SU-DHL-6 (cell line): Measurements from ENCODE around the gene ZKSCAN1.

ENCODE experiments used
- H2AFZ ChIP-seq: fragments of 200-600 bp; sonication (generic); 2 replicates; pipeline ENCODE4 v1.6.1; 2014; ENCODE audit warnings: low read depth, mild to moderate bottlenecking, moderate library complexity, mixed read lengths, antibody characterized with exemption, low read length; ENCODE audit not compliant: severe bottlenecking
- H3F3A ChIP-seq: fragments of 200-600 bp; shearing (Covaris generic); 2 replicates; pipeline ENCODE4 v1.6.0; 2016; ENCODE audit warnings: antibody characterized with exemption, mild to moderate bottlenecking; ENCODE audit not compliant: insufficient read depth
- H3K27ac ChIP-seq: fragments of 200-600 bp; sonication (generic); 2 replicates; pipeline ENCODE4 v1.5.1; 2016; ENCODE audit warnings: low read depth, mild to moderate bottlenecking, low read length, moderate library complexity, mixed read lengths
- H3K27me3 ChIP-seq: fragments of 200-600 bp; sonication (generic), shearing (Covaris generic); 2 replicates; pipeline ENCODE4 v1.6.0; 2014; ENCODE audit warnings: mild to moderate bottlenecking, low read length
- H3K36me3 ChIP-seq: fragments of 200-600 bp; sonication (generic); 2 replicates; pipeline ENCODE4 v1.6.1; 2014; ENCODE audit warnings: mild to moderate bottlenecking, low read length, mixed read lengths
- H3K4me2 ChIP-seq: fragments of 300-600, 200-600 bp; shearing (Covaris generic), sonication (generic); 2 replicates; pipeline ENCODE4 v1.6.0; 2014; ENCODE audit warnings: low read length, low read depth, mild to moderate bottlenecking; ENCODE audit not compliant: poor library complexity, severe bottlenecking
- H3K4me3 ChIP-seq: fragments of 200-600 bp; sonication (generic); 2 replicates; pipeline ENCODE4 v1.5.1; 2014; ENCODE audit warnings: antibody characterized with exemption, low read length, mild to moderate bottlenecking, mixed read lengths; ENCODE audit not compliant: insufficient read depth, poor library complexity, severe bottlenecking
- H3K79me2 ChIP-seq: fragments of 200-600 bp; sonication (generic); 2 replicates; pipeline ENCODE4 v1.6.1; 2014; ENCODE audit warnings: mild to moderate bottlenecking, low read length, moderate library complexity; ENCODE audit not compliant: insufficient read depth
- H3K9ac ChIP-seq: fragments of 200-600 bp; sonication (generic); 2 replicates; pipeline ENCODE4 v1.7.0; 2014; ENCODE audit warnings: mild to moderate bottlenecking, low read length
- H3K9me2 ChIP-seq: fragments of 200-600 bp; sonication (generic); replicated peaks from 2 replicates; pipeline ENCODE4 v1.6.1; 2014; ENCODE audit warnings: low read length; ENCODE audit not compliant: insufficient read depth
- H3K9me3 ChIP-seq: fragments of 200-600 bp; sonication (generic); 2 replicates; pipeline ENCODE4 v1.6.1; 2014; ENCODE audit warnings: low read length, mixed read lengths; ENCODE audit not compliant: insufficient read depth
- H4K20me1 ChIP-seq: fragments of 200-600 bp; sonication (generic); 2 replicates; pipeline ENCODE4 v1.6.1; 2014; ENCODE audit warnings: low read depth, mild to moderate bottlenecking, antibody characterized with exemption, low read length, moderate library complexity, mixed read lengths
- EZH2phosphoT487 ChIP-seq: fragments of 200-600 bp; sonication (generic), shearing (Covaris generic); conservative IDR thresholded peaks from 2 replicates; pipeline ENCODE4 v1.6.1; 2018; ENCODE audit warnings: mild to moderate bottlenecking, antibody characterized with exemption, low read length, moderate library complexity, mixed read lengths
- TF ChIP-seq, protein P1 (sequence below): fragments of 200-600 bp; sonication (generic); IDR thresholded peaks from one replicate; pipeline ENCODE4 v1.5.1; 2017; ENCODE audit warnings: antibody characterized with exemption, mild to moderate bottlenecking, low read length, moderate library complexity; ENCODE audit not compliant: insufficient read depth, poor library complexity, severe bottlenecking

The ZKSCAN1 gene

DNA sequence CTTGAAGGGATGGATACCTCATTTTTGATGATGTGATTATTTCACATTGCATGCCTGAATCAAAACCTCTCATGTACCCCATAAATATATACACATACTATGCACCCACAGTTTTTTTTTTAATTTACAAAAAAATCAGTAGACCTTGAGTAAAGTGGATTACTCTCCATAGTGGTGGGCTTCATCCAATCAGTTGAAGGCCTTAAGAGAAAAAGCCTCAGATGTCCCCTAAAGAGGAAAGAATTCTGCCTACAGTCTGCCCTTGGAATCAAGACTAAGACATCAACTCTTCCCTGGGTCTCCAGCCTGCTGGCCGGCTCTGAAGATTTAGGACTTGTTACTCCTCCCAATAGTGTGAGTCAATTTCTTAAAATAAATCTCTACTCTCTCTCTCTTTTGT is 40.7 kb upstream of the ZKSCAN1 start:
- H3K9me2 ChIP-seq = no peaks in the 10 kb centered on the region
- no peak overlapping the region for H3K4me2 ChIP-seq
- no peaks in the 10 kb centered on the region for H3K36me3 ChIP-seq
- no peaks in the 10 kb centered on the region for H3F3A ChIP-seq
- H3K79me2 ChIP-seq = no peaks in the 10 kb centered on the region
- TF ChIP-seq EZH2phosphoT487 = no peak
- TF ChIP-seq, protein P1, sequence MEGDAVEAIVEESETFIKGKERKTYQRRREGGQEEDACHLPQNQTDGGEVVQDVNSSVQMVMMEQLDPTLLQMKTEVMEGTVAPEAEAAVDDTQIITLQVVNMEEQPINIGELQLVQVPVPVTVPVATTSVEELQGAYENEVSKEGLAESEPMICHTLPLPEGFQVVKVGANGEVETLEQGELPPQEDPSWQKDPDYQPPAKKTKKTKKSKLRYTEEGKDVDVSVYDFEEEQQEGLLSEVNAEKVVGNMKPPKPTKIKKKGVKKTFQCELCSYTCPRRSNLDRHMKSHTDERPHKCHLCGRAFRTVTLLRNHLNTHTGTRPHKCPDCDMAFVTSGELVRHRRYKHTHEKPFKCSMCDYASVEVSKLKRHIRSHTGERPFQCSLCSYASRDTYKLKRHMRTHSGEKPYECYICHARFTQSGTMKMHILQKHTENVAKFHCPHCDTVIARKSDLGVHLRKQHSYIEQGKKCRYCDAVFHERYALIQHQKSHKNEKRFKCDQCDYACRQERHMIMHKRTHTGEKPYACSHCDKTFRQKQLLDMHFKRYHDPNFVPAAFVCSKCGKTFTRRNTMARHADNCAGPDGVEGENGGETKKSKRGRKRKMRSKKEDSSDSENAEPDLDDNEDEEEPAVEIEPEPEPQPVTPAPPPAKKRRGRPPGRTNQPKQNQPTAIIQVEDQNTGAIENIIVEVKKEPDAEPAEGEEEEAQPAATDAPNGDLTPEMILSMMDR = no peak
- no peak overlapping the region for H3K9ac ChIP-seq
- no peak overlapping the region for H3K4me3 ChIP-seq
- no peaks in the 10 kb centered on the region for H3K9me3 ChIP-seq
- no peaks in the 10 kb centered on the region for H3K27me3 ChIP-seq
- H4K20me1 ChIP-seq = no peaks in the 10 kb centered on the region
- no peak overlapping the region for H2AFZ ChIP-seq
- H3K27ac ChIP-seq = no peak overlapping the region

DNA sequence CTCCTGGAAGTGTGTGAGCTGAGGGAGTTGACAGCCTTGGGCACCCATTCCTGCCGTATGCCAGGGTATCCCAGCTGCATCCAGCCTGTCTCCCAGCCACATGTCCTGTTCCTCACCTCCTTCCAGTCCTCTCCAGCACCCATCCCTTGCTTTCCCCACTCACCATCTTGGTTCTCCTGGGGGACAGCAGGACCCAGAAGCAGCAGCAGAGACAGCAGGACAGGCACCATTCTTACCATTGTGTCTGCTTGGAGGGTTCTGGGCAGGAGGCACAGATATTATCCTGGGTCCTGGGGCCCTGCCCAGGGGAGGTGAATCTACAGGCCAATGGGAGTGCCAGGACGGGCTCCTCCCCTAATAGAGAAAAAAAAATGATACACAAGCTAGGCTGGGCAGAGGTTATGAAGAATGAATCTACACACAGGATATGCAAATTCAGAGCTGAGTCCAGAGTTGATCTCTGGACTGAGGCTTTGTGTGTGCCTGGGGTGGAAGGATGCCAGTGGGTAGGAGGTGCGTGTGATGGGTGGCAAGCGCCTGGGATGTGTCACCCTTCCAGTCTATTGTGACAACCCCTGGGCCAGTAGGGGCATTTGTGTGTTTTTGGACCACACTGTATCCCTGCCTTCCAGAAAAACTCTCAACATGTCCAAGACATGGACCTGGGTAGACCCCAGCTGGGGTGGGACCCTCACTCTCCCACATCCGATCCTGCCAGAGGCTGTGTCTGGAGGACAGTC is 39.4 kb upstream of the ZKSCAN1 start, which contains the start of gene AZGP1:
AZGP1 (minus strand) TSS at position 250 of the 740 bp plus-strand sequence; CDS start at position 239, 11 bp downstream.
- Histone ChIP-seq H3K4me2 (no peak within 1 kb of the TSS), H3K9me3 (no peaks in the 10 kb centered on the region)

DNA sequence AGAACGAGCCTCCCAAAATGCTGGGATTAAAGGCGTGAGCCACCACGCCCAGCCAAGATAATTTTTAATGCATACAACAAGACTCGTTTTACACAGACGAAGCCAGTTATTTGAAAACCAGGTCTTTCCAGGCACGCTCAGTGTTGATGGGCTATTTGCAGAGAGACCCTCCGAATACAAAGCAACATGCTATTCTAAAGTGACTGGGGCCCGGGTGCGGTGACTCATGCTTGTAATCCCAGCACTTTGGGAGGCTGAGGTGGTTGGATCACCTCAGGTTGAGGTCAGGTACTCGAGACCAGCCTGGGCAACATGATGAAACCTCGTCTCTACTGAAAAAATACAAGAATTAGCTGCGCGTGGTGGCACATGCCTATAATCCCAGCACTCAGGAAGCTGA is 38.8 kb upstream of the ZKSCAN1 start:
- H3K4me2 ChIP-seq = no peak overlapping the region
- H3K9me3 ChIP-seq = no peaks in the 10 kb centered on the region
- no peaks in the 10 kb centered on the region for H3K36me3 ChIP-seq
- no peak overlapping the region for H3K27ac ChIP-seq
- no peaks in the 10 kb centered on the region for H3K79me2 ChIP-seq
- no peaks in the 10 kb centered on the region for H3F3A ChIP-seq
- no peaks in the 10 kb centered on the region for H3K27me3 ChIP-seq
- H4K20me1 ChIP-seq = no peaks in the 10 kb centered on the region
- no peaks in the 10 kb centered on the region for H3K9me2 ChIP-seq
- TF ChIP-seq, protein P1 = no peak
- TF ChIP-seq EZH2phosphoT487 = no peak
- no peak overlapping the region for H2AFZ ChIP-seq
- no peak overlapping the region for H3K4me3 ChIP-seq
- H3K9ac ChIP-seq = no peak overlapping the region

More for the DNA sequence above, 39.4 kb upstream of the ZKSCAN1 start, which contains the start of gene AZGP1:
- no peaks in the 10 kb centered on the region for H3K79me2 ChIP-seq
- H3K9me2 ChIP-seq = no peaks in the 10 kb centered on the region
- H3K4me3 ChIP-seq = no peak within 1 kb of the TSS
- no peaks in the 10 kb centered on the region for H3F3A ChIP-seq
- H3K9ac ChIP-seq = no peak within 1 kb of the TSS
- H3K27me3 ChIP-seq = no peaks in the 10 kb centered on the region
- H4K20me1 ChIP-seq = no peaks in the 10 kb centered on the region
- no peaks in the 10 kb centered on the region for H3K36me3 ChIP-seq
- no peak within 1 kb of the TSS for H3K27ac ChIP-seq
- no peak within 1 kb of the TSS for H2AFZ ChIP-seq
- no peak for TF ChIP-seq EZH2phosphoT487
- TF ChIP-seq, protein P1 = no peak
